PC-3 (cell line): ENCODE measurements around the gene ZBED4. TPM values are rescaled to one million over a fixed set of nuclear protein-coding genes. Genes with fewer than 3 reads are reported as not detected.

Source experiments
- ATAC-seq: fragments of 200-7000 bp; cut with Tn5 transposase; 2 replicates; pipeline ENCODE4 v1.9.1; 2020; ENCODE audit warnings: mild to moderate bottlenecking, moderate library complexity
- BruUV-seq: library from RNA; stranded (reverse); fragments of 400-500 nt; replicated peaks from 2 replicates; lab custom pipeline; 2021; lab: Mats Ljungman, UMichigan
- CTCF ChIA-PET: fragments of 300-600 bp; sonication (Branson Sonifier 250); formaldehyde crosslinking; loops from one replicate; lab custom pipeline; 2022; ENCODE audit warnings: antibody characterized with exemption; lab: Charles Lee
- POLR2A ChIA-PET: fragments of 300-600 bp; sonication (Branson Sonifier 250); formaldehyde crosslinking; loops from one replicate; lab custom pipeline; 2022; ENCODE audit warnings: antibody characterized with exemption; ENCODE audit not compliant: unreplicated experiment; lab: Charles Lee
- DNase-seq: peaks from one replicate; pipeline ENCODE4 v3.0.0-alpha.2; 2015
- H2AFZ ChIP-seq: fragments of 300-600 bp; sonication (generic); 2 replicates; pipeline ENCODE4 v1.6.0; 2016; ENCODE audit warnings: antibody characterized with exemption, low read length
- H3F3A ChIP-seq: fragments of 300-600 bp; sonication (generic); one replicate; pipeline ENCODE4 v1.6.0; 2017; ENCODE audit warnings: antibody characterized with exemption, low read length, control low read depth, mild to moderate bottlenecking; ENCODE audit not compliant: unreplicated experiment
- H3K27ac ChIP-seq: fragments of 300-600 bp; sonication (generic); 2 replicates; pipeline ENCODE4 v1.5.1; 2016; ENCODE audit warnings: mild to moderate bottlenecking, low read length
- H3K27me3 ChIP-seq: fragments of 300-600 bp; sonication (generic); 2 replicates; pipeline ENCODE4 v1.6.1; 2016; ENCODE audit warnings: low read length, mixed read lengths
- H3K36me3 ChIP-seq: fragments of 300-600 bp; sonication (generic); 2 replicates; pipeline ENCODE4 v1.6.1; 2016; ENCODE audit warnings: low read depth, mixed run types, low read length, mixed read lengths
- H3K4me1 ChIP-seq: fragments of 300-600 bp; sonication (generic); 2 replicates; pipeline ENCODE4 v1.5.1; 2016; ENCODE audit warnings: low read length; ENCODE audit not compliant: insufficient read depth
- H3K4me2 ChIP-seq: fragments of 300-600 bp; sonication (generic); 2 replicates; pipeline ENCODE4 v1.6.0; 2016; ENCODE audit warnings: low read length
- H3K4me3 ChIP-seq: fragments of 300-600 bp; sonication (generic); 2 replicates; pipeline ENCODE4 v1.5.1; 2016; ENCODE audit warnings: mild to moderate bottlenecking, low read length, mixed read lengths
- H3K79me2 ChIP-seq: fragments of 300-600 bp; sonication (generic); 2 replicates; pipeline ENCODE4 v1.6.1; 2017; ENCODE audit warnings: low read length, mixed read lengths
- H3K9ac ChIP-seq: fragments of 300-600 bp; sonication (generic); 2 replicates; pipeline ENCODE4 v1.6.0; 2016; ENCODE audit warnings: mild to moderate bottlenecking, low read length
- H3K9me2 ChIP-seq: fragments of 300-600 bp; sonication (generic); replicated peaks from 2 replicates; pipeline ENCODE4 v1.6.1; 2016; ENCODE audit warnings: mixed run types, low read length, mixed read lengths
- H3K9me3 ChIP-seq: fragments of 300-600 bp; sonication (generic); 2 replicates; pipeline ENCODE4 v1.6.1; 2016; ENCODE audit warnings: low read length, mixed read lengths
- H4K20me1 ChIP-seq: fragments of 300-600 bp; sonication (generic); 2 replicates; pipeline ENCODE4 v1.6.1; 2016; ENCODE audit warnings: low read length, mixed read lengths
- EZH2 ChIP-seq: fragments of 300-600 bp; sonication (generic); IDR thresholded peaks from one replicate; pipeline ENCODE4 v1.6.1; 2017; ENCODE audit warnings: antibody characterized with exemption, mild to moderate bottlenecking, low read length; ENCODE audit not compliant: unreplicated experiment
- EZH2phosphoT487 ChIP-seq: fragments of 300-600 bp; sonication (generic); IDR thresholded peaks from 2 replicates; pipeline ENCODE4 v1.6.1; 2018; ENCODE audit warnings: mild to moderate bottlenecking, antibody characterized with exemption, low read length, borderline replicate concordance
- intact Hi-C: fragments of 100-400 bp; cut with micrococcal nuclease; formaldehyde crosslinking; loops from 2 replicates; pipeline ENCODE4 v1.9.0; 2023
- total RNA-seq: library from RNA; depleted of rRNA; stranded (reverse); fragments of >200 nt; gene quantifications from 2 replicates; pipeline ENCODE4 v1.2.3, GENCODE V29; 2014
- TF ChIP-seq, protein P1 (sequence below): fragments of 300-600 bp; sonication (generic); conservative IDR thresholded peaks from 2 replicates; pipeline ENCODE4 v1.5.1; 2017; ENCODE audit warnings: antibody characterized with exemption, low read depth, mild to moderate bottlenecking, low read length

Gene ZBED4
- total RNA-seq, 1 experiment from 2014 or later = 11.5 TPM

DNA sequence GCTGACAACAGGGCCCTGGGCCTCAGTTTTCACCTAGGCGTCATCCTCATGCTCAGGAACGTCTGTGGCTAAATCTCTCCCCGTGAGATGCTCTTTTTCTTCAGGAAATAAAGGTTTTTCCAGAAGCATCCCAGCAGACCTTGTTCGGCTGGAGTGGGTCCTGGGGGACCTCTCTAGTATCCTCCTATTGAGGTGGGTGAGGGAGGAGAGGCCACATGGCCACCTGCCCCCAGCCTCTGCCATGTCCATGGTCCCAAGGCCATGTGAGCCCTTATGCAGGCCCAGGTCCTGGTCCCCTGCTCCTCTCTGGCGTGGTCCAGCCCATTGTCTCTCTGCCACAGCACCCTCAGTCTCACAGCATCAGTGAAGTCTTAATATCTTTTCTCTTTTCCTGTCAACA lies 42.6 kb downstream of the ZBED4 start:
- no TSS peak for BruUV-seq
- H3K27ac ChIP-seq = no peak overlapping the region
- ChIA-PET CTCF (no interaction called here), POLR2A (no interaction called here)
- no peak overlapping the region for H3K4me3 ChIP-seq
- no peaks in the 10 kb centered on the region for H4K20me1 ChIP-seq
- no peak for ATAC-seq
- TF ChIP-seq EZH2phosphoT487 (no peak), EZH2 (no peak)
- TF ChIP-seq, protein P1, sequence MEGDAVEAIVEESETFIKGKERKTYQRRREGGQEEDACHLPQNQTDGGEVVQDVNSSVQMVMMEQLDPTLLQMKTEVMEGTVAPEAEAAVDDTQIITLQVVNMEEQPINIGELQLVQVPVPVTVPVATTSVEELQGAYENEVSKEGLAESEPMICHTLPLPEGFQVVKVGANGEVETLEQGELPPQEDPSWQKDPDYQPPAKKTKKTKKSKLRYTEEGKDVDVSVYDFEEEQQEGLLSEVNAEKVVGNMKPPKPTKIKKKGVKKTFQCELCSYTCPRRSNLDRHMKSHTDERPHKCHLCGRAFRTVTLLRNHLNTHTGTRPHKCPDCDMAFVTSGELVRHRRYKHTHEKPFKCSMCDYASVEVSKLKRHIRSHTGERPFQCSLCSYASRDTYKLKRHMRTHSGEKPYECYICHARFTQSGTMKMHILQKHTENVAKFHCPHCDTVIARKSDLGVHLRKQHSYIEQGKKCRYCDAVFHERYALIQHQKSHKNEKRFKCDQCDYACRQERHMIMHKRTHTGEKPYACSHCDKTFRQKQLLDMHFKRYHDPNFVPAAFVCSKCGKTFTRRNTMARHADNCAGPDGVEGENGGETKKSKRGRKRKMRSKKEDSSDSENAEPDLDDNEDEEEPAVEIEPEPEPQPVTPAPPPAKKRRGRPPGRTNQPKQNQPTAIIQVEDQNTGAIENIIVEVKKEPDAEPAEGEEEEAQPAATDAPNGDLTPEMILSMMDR = no peak
- H3K9ac ChIP-seq = no peak overlapping the region
- intact Hi-C loops = no loop called here
- no peak overlapping the region for H3K4me2 ChIP-seq
- no peaks in the 10 kb centered on the region for H3F3A ChIP-seq
- no peak overlapping the region for H2AFZ ChIP-seq
- H3K36me3 ChIP-seq = no peaks in the 10 kb centered on the region
- H3K79me2 ChIP-seq = no peaks in the 10 kb centered on the region
- no peaks in the 10 kb centered on the region for H3K9me2 ChIP-seq
- H3K27me3 ChIP-seq = no peaks in the 10 kb centered on the region
- H3K9me3 ChIP-seq = no peaks in the 10 kb centered on the region
- no peaks in the 10 kb centered on the region for H3K4me1 ChIP-seq
- DNase-seq = no peak

DNA sequence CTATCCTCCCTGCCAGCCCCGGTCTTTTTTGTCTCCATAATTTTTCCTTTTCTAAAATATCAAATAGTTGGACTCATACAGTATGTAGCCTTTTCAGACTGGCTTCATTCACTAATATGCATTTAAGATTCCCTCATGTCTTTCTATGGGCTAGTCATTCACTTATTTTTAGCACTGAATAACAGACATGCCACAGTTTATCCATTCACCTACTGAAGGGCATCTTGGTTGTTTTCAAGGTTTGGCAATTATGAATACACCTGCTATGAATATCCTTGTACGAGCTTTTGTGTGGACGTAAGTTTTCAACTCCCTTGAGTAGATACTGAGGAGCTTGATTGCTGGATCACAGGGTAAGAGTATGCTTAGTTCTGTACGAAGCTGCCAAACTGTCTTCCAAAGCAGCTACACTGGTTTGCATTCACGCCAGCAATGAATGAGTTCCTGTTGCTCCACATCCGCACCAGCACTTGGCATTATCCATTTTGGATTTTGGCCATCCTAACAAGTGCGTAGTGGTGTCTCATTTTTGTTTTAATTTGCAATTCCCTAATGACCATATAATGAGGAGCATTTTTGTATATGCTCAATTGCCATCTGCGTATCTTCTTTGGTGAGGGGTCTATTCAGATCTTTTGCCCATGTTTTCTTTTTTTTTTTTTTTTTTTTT lies 43.5 kb downstream of the ZBED4 start:
- DNase-seq (no peak), ATAC-seq (no peak)
- CTCF ChIA-PET = no interaction called here
- Histone ChIP-seq H3K36me3 (no peaks in the 10 kb centered on the region), H3K9ac (no peak overlapping the region), H3K27me3 (no peaks in the 10 kb centered on the region), H2AFZ (no peak overlapping the region), H3K27ac (no peak overlapping the region), H3K9me3 (no peaks in the 10 kb centered on the region), H3K4me1 (no peaks in the 10 kb centered on the region), H3F3A (no peaks in the 10 kb centered on the region), H3K4me2 (no peak overlapping the region), H4K20me1 (no peaks in the 10 kb centered on the region), H3K9me2 (no peaks in the 10 kb centered on the region), H3K4me3 (no peak overlapping the region), H3K79me2 (no peaks in the 10 kb centered on the region)
- POLR2A ChIA-PET = no interaction called here
- intact Hi-C loops = no loop called here
- BruUV-seq = no TSS peak
- TF ChIP-seq, protein P1 = no peak
- TF ChIP-seq EZH2 = no peak
- TF ChIP-seq EZH2phosphoT487 = no peak

DNA sequence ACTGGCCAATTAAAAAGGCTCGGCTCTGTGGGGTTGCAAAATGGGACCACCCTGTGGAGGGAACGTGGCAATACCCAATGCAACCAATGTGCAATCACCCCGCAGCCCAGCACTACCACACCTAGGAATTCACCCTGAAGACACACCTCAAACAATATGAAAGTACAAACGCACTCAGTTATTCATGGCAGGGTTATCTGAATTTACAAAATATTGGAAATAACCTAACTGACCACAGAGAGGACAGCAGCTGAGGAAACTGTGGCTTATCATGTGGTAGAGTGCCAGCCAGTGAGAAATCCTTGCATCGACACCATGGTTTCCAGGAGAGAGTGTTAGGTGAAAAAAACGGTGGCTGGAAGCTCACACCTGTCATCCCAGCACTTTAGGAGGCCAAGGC lies 45.9 kb downstream of the ZBED4 start:
- Histone ChIP-seq H3K9ac (no peak overlapping the region), H3K27me3 (no peaks in the 10 kb centered on the region), H3F3A (no peaks in the 10 kb centered on the region), H3K79me2 (no peaks in the 10 kb centered on the region), H3K9me2 (no peaks in the 10 kb centered on the region), H3K27ac (no peak overlapping the region), H3K4me2 (no peak overlapping the region), H3K4me3 (no peak overlapping the region), H4K20me1 (no peaks in the 10 kb centered on the region), H3K36me3 (no peaks in the 10 kb centered on the region), H3K4me1 (no peaks in the 10 kb centered on the region), H2AFZ (no peak overlapping the region), H3K9me3 (no peaks in the 10 kb centered on the region)
- no TSS peak for BruUV-seq
- TF ChIP-seq, protein P1 = no peak
- TF ChIP-seq EZH2phosphoT487 = no peak
- TF ChIP-seq EZH2 = no peak
- DNase-seq = no peak
- no peak for ATAC-seq
- intact Hi-C loops = no loop called here
- CTCF ChIA-PET = no interaction called here
- POLR2A ChIA-PET = no interaction called here
